ENCODE results near the gene G3BP1.

The G3BP1 gene

DNA sequence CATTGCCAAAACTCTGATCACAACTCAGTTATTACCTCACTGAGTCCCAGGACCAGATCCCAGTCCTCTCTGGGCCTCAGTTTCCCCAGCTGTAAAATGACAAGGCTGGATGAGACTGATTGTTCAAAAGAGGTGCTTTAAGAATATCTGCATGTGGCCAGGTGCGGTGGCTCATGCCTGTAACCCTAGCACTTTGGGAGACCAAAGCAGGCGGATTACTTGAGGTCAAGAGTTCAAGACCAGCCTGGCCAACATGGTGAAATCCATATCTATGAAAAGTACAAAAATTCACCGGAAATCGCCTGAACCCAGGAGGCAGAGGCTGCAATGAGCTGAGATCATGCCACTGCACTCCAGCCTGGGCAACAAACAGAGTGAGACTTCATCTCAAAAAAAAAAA lies 21.6 kb upstream of the G3BP1 start:
- DNase-seq, result no peak
- in situ Hi-C loops (cut with HindIII; ENCODE audit: low pct_ligation_motif_present, low pct_unique_long_range_greater_than_20kb, low sequenced_read_pairs), result no loop called here

DNA sequence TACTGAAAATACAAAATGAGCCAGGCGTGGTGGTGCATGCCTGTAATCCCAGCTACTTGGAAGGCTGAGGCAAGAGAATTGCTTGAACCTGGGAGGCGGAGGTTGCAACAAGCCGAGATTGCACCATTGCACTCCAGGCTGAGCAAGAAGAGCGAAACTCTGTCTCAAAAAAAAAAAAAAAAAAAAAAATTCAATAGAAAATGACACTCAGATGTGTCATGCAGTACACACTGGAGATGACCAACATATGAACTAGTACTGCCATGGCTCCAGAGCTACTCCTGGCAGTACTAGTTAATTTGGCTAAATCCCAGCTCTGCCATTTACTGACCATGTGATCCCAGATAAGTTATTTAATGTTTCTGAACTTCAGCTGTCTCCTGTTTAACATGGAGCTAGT lies 20.7 kb upstream of the G3BP1 start:
- no peak for DNase-seq
- in situ Hi-C loops (cut with HindIII; ENCODE audit: low pct_ligation_motif_present, low pct_unique_long_range_greater_than_20kb, low sequenced_read_pairs), result no loop called here

DNA sequence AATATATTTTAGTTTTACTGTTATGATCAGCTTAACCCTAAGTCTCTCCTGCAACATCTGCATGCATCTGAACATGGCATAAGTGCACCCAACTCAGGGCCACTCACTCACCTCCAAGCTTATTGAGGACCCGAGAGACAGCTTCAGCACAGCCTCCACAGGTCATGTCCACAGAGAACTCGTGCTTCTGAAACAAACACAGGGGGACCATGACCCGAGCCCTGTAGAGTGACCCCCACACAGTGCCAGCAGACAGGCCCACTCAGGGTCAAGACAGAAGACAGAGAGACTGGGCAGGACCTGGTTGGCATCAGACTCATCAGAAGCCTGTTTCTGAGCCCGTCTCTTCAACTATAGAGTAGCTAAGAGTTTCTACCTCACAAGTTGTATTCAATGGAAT lies 20.2 kb upstream of the G3BP1 start:
- no peak for DNase-seq
- in situ Hi-C loops (cut with HindIII; ENCODE audit: low pct_ligation_motif_present, low pct_unique_long_range_greater_than_20kb, low sequenced_read_pairs), result no loop called here

GRCh38 chr5:151755383-151755782 lies 16.4 kb upstream of the G3BP1 start:
- DNase-seq, result no peak

GRCh38 chr5:151757233-151758140 lies 14.3 kb upstream of the G3BP1 start:
- in situ Hi-C loops (cut with HindIII; ENCODE audit: low pct_ligation_motif_present, low pct_unique_long_range_greater_than_20kb, low sequenced_read_pairs), result no loop called here
- DNase-seq, result no peak

More at GRCh38 chr5:151755383-151755782, 16.4 kb upstream of the G3BP1 start:
- in situ Hi-C loops (cut with HindIII; ENCODE audit: low pct_ligation_motif_present, low pct_unique_long_range_greater_than_20kb, low sequenced_read_pairs), result no loop called here

DNA sequence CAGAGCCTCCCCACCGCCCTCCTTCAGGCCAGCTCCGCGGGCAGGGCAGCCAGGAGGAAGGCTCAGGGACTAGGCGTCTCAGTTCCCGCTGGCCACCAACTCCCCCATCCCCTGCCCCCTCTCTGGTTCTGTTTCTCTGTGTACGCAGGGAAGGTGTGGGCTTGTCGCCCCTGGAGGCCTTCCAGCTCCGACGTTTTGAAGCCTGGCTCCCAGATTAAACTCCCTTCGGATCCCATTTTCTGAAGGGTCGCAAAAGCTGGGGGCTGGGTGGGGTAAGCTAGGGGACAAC lies 13.7 kb upstream of the G3BP1 start:
- no peak for DNase-seq
- in situ Hi-C loops (cut with HindIII; ENCODE audit: low pct_ligation_motif_present, low pct_unique_long_range_greater_than_20kb, low sequenced_read_pairs), result no loop called here

DNA sequence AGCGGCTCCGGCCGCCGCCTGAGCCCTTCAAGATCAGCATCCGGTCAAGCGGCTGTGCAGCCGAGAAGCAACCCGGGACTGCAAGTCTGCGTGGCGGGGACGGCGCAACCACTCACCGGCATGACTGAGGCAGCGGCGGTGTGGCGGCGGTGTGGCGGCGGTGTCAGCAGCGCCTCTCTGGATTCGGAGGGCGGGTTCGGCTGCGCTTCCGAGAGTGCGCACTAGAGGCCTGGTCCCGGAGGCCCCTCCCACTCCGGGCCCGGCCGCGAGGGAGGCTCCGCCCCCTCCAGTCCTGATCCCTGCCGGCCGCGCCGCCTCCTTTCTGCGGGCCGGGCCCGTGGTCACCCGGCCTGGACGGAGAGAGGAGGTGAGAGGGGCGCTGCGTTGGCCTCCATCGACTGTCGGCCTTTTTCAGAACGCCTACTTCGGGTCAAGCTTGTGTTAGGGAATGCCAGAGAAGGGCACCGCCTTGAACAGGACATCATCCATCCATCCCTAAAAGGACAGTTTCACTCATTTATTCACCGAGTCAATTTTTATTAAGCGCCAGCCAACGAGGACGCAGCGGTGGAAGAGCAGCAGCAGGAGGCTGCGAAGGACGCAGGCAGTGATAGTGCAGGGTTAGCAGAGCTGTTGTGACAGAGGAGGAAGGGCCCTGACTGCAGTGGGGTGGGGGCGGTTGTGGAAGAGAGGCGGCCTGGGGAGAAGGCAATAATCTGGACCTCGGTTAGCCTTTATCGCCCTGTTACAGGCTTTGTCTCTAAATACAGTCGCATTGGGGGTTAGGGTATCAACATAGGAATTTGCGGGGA lies 13.1 kb upstream of the G3BP1 start, which contains the start of gene ATOX1:
Gene ATOX1 (minus strand): TSS at position 202 of the 812 bp plus-strand sequence. CDS start 80 bp downstream, at position 122.
- peak; percentile 87 for DNase-seq
- in situ Hi-C loops (cut with HindIII; ENCODE audit: low pct_ligation_motif_present, low pct_unique_long_range_greater_than_20kb, low sequenced_read_pairs), result no loop called here

GRCh38 chr5:151764801-151765200 lies 7.0 kb upstream of the G3BP1 start:
- DNase-seq, result no peak
- in situ Hi-C loops (cut with HindIII; ENCODE audit: low pct_ligation_motif_present, low pct_unique_long_range_greater_than_20kb, low sequenced_read_pairs), result no loop called here

DNA sequence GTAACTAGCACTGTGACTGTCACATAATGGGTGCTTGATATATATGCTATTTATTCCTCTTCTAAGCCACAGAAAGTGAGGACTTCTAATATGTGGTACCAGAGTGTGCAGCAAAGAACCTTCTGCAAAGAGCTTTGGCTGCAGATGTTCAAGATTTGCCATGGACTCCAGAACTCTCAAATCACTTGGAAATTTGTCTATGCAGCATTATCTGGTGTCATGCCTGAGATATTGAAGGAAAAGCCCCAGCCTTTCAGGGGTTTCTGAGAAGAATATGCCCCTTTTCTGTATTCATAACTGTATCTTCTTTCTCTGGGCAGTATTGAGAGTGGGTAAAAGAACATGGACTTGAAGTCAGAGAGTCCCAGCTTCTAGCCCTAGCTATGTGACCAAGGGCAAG lies 4.8 kb upstream of the G3BP1 start:
- no peak for DNase-seq
- in situ Hi-C loops (cut with HindIII; ENCODE audit: low pct_ligation_motif_present, low pct_unique_long_range_greater_than_20kb, low sequenced_read_pairs), result no loop called here

- in situ Hi-C loops (cut with HindIII; ENCODE audit: low pct_ligation_motif_present, low pct_unique_long_range_greater_than_20kb, low sequenced_read_pairs), result no loop called here
- DNase-seq, result peak; percentile 17
Observed at GRCh38 chr5:151770383-151771258, 1.1 kb upstream of the G3BP1 start.

DNA sequence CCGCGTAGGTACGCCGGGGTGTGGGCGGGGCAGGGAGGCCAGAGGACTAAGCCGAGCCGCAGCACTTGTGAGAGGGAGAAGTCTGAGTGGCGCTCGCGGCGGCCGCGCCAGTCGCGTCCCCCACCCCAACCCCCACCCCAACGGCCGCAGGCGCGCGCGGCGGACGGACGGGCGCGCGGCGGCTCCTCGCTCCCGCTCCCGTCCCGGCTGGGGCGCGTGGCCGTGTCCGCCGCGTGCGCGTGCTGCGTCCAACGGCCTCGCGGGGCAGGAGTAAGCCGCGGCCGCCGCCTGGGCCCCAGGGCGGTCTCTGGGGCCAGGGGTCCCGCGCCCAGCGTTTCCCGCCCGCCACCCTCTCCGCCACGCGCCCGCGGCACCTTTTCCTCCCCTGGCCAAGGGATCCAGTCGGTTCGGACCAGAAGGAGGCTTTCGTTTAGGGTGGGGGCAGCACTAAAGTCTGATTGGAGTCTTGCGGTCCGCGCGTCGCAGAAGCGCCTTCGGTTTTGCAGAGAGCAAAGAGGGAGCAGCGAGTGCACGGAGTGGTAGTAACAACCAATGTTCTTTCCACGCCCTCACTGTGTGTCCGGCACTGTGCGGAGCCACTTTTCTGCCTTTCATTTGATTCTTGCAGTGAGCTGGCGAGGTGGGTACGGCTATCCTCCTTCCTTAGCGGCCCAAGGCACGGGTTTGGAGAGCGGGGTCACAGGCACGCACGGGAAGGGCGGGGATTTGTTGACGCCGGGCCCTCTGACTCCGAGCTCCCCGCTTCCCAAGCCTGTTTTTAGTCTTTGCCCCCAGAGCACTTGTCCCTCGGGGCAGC lies 483 bp downstream of the G3BP1 start:
- DNase-seq, result peak; percentile 29
- in situ Hi-C loops (cut with HindIII; ENCODE audit: low pct_ligation_motif_present, low pct_unique_long_range_greater_than_20kb, low sequenced_read_pairs), result no loop called here

- DNase-seq, result peak; percentile 22
- in situ Hi-C loops (cut with HindIII; ENCODE audit: low pct_ligation_motif_present, low pct_unique_long_range_greater_than_20kb, low sequenced_read_pairs), result no loop called here
Observed at GRCh38 chr5:151772846-151773561, 1.2 kb downstream of the G3BP1 start.

GRCh38 chr5:151773951-151774350 lies 2.2 kb downstream of the G3BP1 start:
- DNase-seq, result no peak
- in situ Hi-C loops (cut with HindIII; ENCODE audit: low pct_ligation_motif_present, low pct_unique_long_range_greater_than_20kb, low sequenced_read_pairs), result no loop called here

- DNase-seq, result no peak
- in situ Hi-C loops (cut with HindIII; ENCODE audit: low pct_ligation_motif_present, low pct_unique_long_range_greater_than_20kb, low sequenced_read_pairs), result no loop called here
Observed at GRCh38 chr5:151775025-151775606, 3.4 kb downstream of the G3BP1 start.

DNA sequence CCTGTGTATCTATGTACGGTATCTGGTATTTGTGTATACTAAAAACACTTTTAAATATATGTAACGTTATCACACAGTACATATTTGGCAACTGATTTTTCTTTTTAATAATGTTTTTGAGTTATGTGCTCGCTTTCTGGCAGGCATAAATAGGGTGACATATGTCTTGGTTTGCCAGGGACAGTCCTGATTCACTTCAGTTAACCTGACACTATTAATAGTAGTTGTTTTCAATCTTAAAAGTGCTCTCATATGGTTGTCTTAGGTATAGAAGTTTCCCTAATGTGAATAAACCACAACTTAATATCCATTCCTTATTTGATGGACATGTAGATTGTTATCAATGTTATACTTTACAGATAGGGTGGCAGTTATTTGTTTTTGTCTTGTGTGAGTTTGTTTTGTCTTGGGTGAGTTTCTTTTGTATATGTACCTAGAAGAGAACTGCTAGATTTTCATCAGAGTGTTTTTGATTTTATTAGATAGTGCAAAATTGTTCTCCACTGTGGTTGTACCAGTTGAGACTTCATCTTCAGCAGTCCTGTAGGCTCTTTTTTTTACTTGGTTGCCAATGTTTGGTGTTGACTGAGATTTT lies 7.9 kb downstream of the G3BP1 start:
- no peak for DNase-seq
- in situ Hi-C loops (cut with HindIII; ENCODE audit: low pct_ligation_motif_present, low pct_unique_long_range_greater_than_20kb, low sequenced_read_pairs), result no loop called here

DNA sequence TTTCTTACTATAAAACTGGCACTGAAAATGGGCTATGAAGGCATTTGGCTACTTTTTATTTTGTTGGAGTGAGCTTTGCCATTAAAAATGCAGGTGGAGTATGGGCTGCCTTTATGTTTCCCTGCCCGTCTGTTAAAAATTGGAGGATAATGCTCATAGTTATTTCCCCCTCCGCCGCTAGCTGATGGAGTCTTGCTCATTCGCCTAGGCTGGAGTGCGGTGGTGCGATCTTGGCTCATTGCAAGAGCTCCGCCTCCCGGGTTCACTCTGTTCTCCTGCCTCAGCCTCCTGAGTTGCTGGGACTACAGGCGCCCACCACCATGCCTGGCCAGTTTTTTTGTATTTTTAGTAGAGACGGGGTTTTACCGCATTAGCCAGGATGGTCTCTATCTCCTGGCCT lies 8.6 kb downstream of the G3BP1 start:
- in situ Hi-C loops (cut with HindIII; ENCODE audit: low pct_ligation_motif_present, low pct_unique_long_range_greater_than_20kb, low sequenced_read_pairs), result no loop called here
- DNase-seq, result no peak

GRCh38 chr5:151781201-151781600 lies 9.4 kb downstream of the G3BP1 start:
- DNase-seq, result no peak
- in situ Hi-C loops (cut with HindIII; ENCODE audit: low pct_ligation_motif_present, low pct_unique_long_range_greater_than_20kb, low sequenced_read_pairs), result no loop called here

All from ACHN (cell line).